ENCODE results near the gene C22orf15. TPM values are rescaled to one million over a fixed set of nuclear protein-coding genes. Genes with fewer than 3 reads are reported as not detected.

The C22orf15 gene
- total RNA-seq, 1 donor from 2014 or later, result not detected

Other genes with a start within 250 kb of the C22orf15 start
- 0.88 TPM in 1 of 2 replicates, not detected in the other for gene IGLL1, start 182.7 kb upstream of the C22orf15 start, total RNA-seq
- 0.21 and 0.26 TPM in 2 replicates for gene DRICH1, start 130.7 kb upstream of the C22orf15 start, total RNA-seq
- gene RGL4, start 72.0 kb upstream of the C22orf15 start, total RNA-seq, result 0.40 and 2.3 TPM in 2 replicates
- gene ZNF70, start 11.9 kb upstream of the C22orf15 start, total RNA-seq, result 3.0 and 3.2 TPM in 2 replicates
- gene VPREB3, start 8.6 kb upstream of the C22orf15 start, total RNA-seq, result 0.51 TPM in 1 of 2 replicates, not detected in the other
- 2.7 and 19.8 TPM in 2 replicates for gene CHCHD10, start 5.0 kb downstream of the C22orf15 start, total RNA-seq
- gene MMP11, start 9.9 kb downstream of the C22orf15 start, total RNA-seq, result 51.5 and 67.7 TPM in 2 replicates
- 58.8 and 62.9 TPM in 2 replicates for gene SMARCB1, start 24.0 kb downstream of the C22orf15 start, total RNA-seq
- gene DERL3, start 76.0 kb downstream of the C22orf15 start, total RNA-seq, result 1.5 and 4.6 TPM in 2 replicates
- 13.2 and 18.9 TPM in 2 replicates for gene SLC2A11, start 94.9 kb downstream of the C22orf15 start, total RNA-seq
- 374 and 603 TPM in 2 replicates for gene MIF, start 131.4 kb downstream of the C22orf15 start, total RNA-seq
- 3.3 and 4.9 TPM in 2 replicates for gene GSTT2B, start 198.2 kb downstream of the C22orf15 start, total RNA-seq
- not detected in 2 replicates for gene DDTL, start 203.9 kb downstream of the C22orf15 start, total RNA-seq
- gene DDT, start 211.5 kb downstream of the C22orf15 start, total RNA-seq, result 99.2 and 112 TPM in 2 replicates
- 1.7 TPM in 1 of 2 replicates, not detected in the other for gene GSTT2, start 217.1 kb downstream of the C22orf15 start, total RNA-seq
- not detected in 2 replicates for gene GSTT4, start 242.5 kb downstream of the C22orf15 start, total RNA-seq
- gene CABIN1, start 248.3 kb downstream of the C22orf15 start, total RNA-seq, result 25.7 and 28.0 TPM in 2 replicates

Data from myocyte (in vitro differentiated cells).